Measurements from ENCODE around the gene TSPAN3. TPM values are rescaled to one million over a fixed set of nuclear protein-coding genes. Genes with fewer than 3 reads are reported as not detected.

TSPAN3 gene
- total RNA-seq, 2 experiments from 2014 or later: 35.2 to 47.2 TPM

DNA sequence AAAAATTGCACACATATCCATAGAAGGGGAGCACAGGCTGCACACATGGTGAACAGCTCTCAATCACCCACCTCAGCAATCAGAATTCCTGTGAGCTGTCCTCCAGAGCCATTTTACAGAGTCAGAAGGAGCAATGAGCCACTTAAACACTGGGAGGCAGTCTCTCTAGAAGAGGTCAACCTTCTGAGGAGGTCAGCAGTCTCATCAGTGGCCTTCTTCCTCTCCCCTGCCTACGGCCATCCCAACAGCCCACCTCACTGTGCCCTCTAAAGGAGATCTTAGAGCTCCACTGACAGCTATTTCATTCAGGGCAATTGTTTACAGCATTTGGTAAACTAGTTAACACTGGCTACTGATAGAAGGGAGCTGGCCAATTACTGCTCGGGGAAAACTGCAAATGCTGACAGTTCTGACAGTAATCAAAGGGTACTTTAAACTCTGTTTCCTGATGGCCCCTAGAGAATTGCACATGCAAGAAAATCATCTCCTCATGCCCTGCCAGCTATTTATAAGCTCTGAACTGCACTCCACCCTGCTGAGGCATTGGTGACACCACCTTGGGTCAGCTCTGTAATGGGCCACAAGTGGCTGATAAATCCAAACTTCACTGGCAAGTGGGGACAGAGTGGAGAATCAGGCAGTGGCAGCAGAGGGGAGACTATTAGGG lies 42.1 kb upstream of the TSPAN3 start:
- Histone ChIP-seq H3K4me3 (ENCODE audit: low read depth, low read length, poor library complexity, severe bottlenecking) (no peak overlapping the region), H3K4me2 (ENCODE audit: low read length) (no peak overlapping the region), H3K4me1 (ENCODE audit: insufficient read depth, low read length, poor library complexity, severe bottlenecking) (no peaks in the 10 kb centered on the region), H3K9me3 (ENCODE audit: low read length) (no peaks in the 10 kb centered on the region), H3K9me2 (ENCODE audit: insufficient read depth, low read length) (no peaks in the 10 kb centered on the region), H2AFZ (ENCODE audit: low read length) (no peak overlapping the region), H3K36me3 (ENCODE audit: insufficient read depth, low read length) (no peaks in the 10 kb centered on the region), H3K79me2 (ENCODE audit: insufficient read depth, low read depth, low read length) (no peaks in the 10 kb centered on the region), H4K20me1 (ENCODE audit: insufficient read depth, low read length) (no peaks in the 10 kb centered on the region), H3K27ac (ENCODE audit: low read depth, low read length, poor library complexity, severe bottlenecking) (no peak overlapping the region)
- no peak for TF ChIP-seq EZH2phosphoT487 (IDR thresholded peaks at IDR 0.05; ENCODE audit: borderline replicate concordance, low read depth, low read length)
- TF ChIP-seq, protein P1, sequence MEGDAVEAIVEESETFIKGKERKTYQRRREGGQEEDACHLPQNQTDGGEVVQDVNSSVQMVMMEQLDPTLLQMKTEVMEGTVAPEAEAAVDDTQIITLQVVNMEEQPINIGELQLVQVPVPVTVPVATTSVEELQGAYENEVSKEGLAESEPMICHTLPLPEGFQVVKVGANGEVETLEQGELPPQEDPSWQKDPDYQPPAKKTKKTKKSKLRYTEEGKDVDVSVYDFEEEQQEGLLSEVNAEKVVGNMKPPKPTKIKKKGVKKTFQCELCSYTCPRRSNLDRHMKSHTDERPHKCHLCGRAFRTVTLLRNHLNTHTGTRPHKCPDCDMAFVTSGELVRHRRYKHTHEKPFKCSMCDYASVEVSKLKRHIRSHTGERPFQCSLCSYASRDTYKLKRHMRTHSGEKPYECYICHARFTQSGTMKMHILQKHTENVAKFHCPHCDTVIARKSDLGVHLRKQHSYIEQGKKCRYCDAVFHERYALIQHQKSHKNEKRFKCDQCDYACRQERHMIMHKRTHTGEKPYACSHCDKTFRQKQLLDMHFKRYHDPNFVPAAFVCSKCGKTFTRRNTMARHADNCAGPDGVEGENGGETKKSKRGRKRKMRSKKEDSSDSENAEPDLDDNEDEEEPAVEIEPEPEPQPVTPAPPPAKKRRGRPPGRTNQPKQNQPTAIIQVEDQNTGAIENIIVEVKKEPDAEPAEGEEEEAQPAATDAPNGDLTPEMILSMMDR (conservative IDR thresholded peaks at IDR 0.05; ENCODE audit: low read length): no peak
- CTCF ChIA-PET (ENCODE audit: unreplicated experiment): interaction anchor here (0.6 to 1.4 kb wide), 2 partner anchors 431 to 477 kb away, joined by 3 read pairs; no protein-coding TSS in a partner anchor
- no TSS peak for BruUV-seq (replicated peaks)
- no peak for DNase-seq (ENCODE audit: low spot score)
- intact Hi-C loops (cut with micrococcal nuclease; ENCODE audit: unreplicated experiment): no loop called here
- POLR2A ChIA-PET: no interaction called here

DNA sequence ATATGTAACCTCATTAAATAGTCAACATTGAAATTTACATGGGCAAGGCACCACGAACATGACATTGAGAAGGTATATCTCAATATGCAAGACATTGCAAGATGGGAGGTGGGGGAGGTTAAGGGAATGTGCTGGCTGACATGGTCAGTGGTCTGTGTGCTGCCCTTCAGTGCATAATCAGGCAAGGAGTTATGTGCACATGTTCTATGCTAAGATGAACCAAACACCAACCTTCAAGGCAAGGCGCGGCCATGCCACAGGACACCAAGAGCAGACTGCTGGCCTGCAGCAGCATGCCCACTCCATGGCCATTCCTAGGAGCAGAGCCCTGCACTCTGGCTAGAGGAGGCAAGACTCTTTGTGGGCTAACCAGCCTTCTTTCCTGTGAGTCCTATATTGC lies 40.9 kb upstream of the TSPAN3 start:
- no peak overlapping the region for H3K27ac ChIP-seq (ENCODE audit: low read depth, low read length, poor library complexity, severe bottlenecking)
- H3K4me3 ChIP-seq (ENCODE audit: low read depth, low read length, poor library complexity, severe bottlenecking): no peak overlapping the region
- H4K20me1 ChIP-seq (ENCODE audit: insufficient read depth, low read length): no peaks in the 10 kb centered on the region
- no peak overlapping the region for H2AFZ ChIP-seq (ENCODE audit: low read length)
- H3K9me2 ChIP-seq (ENCODE audit: insufficient read depth, low read length): no peaks in the 10 kb centered on the region
- H3K4me1 ChIP-seq (ENCODE audit: insufficient read depth, low read length, poor library complexity, severe bottlenecking): no peaks in the 10 kb centered on the region
- no peak overlapping the region for H3K4me2 ChIP-seq (ENCODE audit: low read length)
- intact Hi-C loops (cut with micrococcal nuclease; ENCODE audit: unreplicated experiment): no loop called here
- ChIA-PET CTCF (ENCODE audit: unreplicated experiment) (no interaction called here), POLR2A (no interaction called here)
- H3K79me2 ChIP-seq (ENCODE audit: insufficient read depth, low read depth, low read length): no peaks in the 10 kb centered on the region
- DNase-seq (ENCODE audit: low spot score): no peak
- no peaks in the 10 kb centered on the region for H3K9me3 ChIP-seq (ENCODE audit: low read length)
- TF ChIP-seq, protein P1 (conservative IDR thresholded peaks at IDR 0.05; ENCODE audit: low read length): no peak
- no peak for TF ChIP-seq EZH2phosphoT487 (IDR thresholded peaks at IDR 0.05; ENCODE audit: borderline replicate concordance, low read depth, low read length)
- H3K36me3 ChIP-seq (ENCODE audit: insufficient read depth, low read length): no peaks in the 10 kb centered on the region
- no TSS peak for BruUV-seq (replicated peaks)

Data from OCI-LY7 (cell line).